ENCODE measurements around the gene SPATA17.

DNA sequence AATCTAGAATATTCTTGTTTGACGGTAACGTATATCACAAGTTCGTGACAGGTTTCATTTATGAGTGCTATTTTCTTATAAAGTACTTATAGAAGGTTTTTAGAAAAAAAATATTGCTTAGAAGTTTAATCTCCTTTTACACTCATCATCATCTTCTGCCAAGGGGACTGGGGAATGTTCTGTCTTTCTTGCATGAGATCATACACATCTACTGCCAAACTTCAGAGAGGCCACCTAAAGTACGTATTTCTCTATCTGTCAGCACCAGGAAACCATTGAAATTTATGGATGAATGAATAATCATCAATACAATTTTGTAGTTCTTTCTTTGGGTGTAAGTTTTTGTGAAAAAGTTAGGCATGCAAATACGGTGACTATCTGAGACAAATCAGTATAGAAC is 245.8 kb downstream of the SPATA17 start:
- TF ChIP-seq CTCF (IDR thresholded peaks at IDR 0.05 in 8 of 11, conservative IDR thresholded peaks at IDR 0.05 in 3 of 11) (no peak), POLR2A (IDR thresholded peaks at IDR 0.05) (no peak), POLR2AphosphoS5 (IDR thresholded peaks at IDR 0.05) (no peak)

Measured in spleen (tissue), 7 donors.